ENCODE data around the gene SLC2A1.

The SLC2A1 gene

DNA sequence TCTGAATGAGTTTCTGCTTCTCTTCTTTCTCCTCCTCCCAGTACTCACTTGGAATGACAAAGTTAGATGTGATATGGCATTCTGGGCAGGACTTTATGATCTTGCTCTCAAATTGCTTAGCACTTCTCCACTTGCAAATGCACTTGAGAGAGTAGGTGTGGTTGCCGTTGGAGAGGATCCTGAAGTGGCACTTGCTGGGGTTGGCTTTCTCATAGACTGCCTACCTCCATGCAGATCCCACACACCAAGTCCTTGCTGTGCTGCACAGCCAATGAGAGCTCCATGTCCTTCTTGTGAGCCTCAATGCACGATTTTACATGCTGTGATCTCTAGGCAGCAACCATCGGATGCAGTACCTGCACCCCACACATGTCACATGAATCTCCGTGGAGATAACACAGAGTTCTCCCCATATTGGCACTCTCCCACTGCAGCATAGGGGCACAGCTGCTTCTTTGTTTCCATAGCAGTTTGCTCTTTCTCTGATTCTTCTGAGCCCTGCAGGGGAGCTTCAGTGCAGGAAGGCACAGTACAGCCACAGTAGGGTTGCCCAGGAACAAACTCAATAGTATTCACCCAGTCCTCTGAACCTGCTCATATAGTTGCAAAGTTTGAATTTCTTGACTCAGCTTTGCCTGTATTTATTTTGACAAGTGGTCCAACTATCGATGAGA is 67.1 kb downstream of the SLC2A1 start:
- no peak for DNase-seq (ENCODE audit: low read depth)

DNA sequence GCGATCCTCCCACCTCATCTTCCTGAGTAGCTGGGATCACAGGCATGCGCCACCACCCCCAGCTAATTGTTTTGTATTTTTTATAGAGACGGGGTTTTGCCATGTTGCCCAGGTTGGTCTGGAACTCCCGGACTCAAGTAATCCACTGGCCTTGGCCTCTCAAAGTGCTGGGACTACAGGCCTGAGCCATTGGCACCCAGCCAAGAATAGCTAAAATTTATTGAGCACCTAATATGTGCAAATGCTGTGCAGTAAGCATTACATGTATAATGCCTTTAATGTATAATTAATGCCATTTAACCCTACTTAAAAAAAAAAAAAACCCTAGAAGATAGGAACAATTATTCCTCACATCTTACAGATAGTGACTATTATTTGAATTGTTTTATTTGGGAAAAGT is 69.4 kb downstream of the SLC2A1 start:
- no peak for DNase-seq (ENCODE audit: low read depth)

DNA sequence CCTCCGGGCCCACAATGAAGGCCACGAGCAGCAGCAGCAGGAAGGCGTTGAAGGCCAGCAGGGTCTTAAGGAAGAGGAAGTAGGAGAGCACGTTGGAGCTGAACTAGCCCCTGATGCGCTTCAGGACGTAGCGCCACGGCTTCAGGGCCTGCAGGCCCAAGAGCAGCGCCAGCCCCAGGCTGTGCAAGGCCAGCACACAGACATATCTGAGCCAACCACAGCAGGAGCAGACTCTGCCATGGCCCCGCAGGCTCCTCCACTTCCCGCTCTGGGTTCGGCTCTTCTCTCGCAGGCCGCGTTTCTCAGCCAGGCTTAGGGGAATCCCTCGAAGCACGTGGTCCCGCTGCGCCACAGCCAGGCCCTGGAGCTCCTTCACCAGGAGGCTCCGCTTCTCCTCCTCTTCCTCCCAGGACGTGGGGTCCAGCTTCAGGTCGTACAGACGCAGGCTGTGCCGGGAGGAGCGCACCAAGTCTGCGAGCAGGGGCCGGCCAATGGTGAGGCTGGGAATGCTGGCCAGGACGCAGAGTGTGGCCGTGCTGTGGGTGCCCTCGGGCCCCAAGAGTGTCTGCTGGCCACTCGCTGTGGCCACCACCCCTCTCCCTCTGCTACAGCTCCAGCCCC is 70.5 kb downstream of the SLC2A1 start:
- no peak for DNase-seq (ENCODE audit: low read depth)

DNA sequence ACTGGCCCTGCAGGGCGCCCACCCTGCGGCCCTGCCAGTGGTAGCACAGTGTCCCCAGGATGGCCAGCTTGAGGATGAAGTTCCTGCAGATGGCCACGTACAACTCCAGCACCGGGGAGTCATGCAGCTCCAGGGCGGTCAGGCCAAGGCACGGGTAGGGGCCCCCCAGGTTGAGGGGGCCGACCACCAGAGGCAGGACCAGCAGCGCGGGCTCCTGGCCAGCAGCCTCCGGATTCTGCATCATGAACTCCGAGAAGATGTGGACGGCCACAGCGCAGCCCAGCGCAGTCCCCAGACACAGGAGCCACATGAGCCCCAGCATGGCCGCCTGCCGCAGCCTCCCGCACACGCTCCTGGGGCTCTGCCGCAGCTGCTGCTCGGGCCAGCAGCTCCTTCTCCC is 71.3 kb downstream of the SLC2A1 start:
- DNase-seq (ENCODE audit: low read depth) = no peak

DNA sequence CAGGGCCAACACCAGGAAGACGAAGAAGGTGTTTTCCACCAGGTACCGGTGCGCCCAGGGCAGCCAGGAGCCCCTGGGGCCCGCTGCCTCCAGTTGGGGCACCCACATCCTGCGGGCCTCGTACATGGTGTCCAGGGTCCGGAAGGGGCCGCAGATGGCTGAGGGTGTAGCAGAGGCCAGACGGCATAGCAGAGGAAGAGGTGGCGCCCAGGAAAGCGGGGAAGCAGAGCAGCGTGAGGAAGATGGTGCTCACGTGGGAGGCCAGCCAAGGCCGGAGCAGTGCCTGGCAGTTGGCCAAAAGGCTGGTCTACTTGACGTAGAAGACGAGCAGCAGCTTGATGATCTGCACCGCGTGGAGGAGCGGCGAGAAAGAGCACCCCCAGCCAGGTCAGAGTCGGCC is 71.9 kb downstream of the SLC2A1 start:
- DNase-seq (ENCODE audit: low read depth) = no peak

DNA sequence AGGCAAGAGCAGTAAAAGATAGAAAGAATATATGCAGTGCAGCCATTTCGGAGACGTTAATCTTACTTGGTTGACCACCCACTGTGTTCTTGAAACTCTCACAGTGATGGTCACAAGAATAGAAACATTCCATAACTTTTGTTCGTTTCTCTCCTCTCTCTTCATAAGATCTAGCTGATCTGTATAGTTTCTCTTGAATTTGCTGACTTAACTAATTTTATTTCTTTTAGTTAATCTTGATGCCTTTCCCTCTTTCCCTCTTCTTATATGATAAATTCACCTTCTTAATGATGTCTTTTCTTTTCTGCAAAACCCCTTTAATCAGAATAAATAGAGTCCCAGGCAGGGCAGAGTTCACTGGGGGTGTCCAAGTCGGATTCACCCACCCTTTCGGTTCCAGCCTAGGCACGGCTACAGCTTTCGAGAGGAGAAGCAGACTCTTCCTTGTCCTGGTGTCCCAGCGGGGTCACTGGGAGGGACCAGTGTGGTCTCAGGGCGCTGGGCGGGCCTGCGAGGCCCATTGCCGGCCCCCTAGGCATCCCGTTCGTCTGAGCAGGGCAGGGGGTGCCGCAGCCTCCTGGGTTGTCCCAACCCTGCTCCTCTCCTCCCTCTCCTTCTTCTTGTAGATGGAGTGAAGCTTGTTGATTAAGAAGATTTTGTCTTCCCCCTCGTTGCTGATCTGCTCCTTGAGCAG is 72.5 kb downstream of the SLC2A1 start:
- DNase-seq (ENCODE audit: low read depth) = no peak

DNA sequence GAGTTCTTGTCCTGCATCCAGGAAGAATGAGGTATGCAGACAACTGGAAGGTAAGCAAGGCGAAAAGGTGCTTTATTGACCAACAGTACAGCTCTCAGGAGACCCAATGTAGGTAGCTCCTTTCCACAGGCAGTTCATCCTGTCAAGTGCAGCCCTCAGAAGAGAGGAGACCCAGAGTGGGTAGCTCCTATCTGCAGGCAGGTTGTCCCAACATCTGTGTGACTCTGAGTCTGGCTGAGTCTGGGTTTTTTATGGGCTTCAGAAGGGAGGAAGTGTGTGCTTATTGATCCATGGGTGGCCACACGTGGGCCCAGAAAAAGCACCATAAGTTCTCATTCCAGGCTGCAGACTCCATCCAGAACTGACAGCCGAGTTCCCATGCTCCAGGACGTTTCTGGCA is 78.3 kb downstream of the SLC2A1 start:
- DNase-seq (ENCODE audit: low read depth) = no peak

DNA sequence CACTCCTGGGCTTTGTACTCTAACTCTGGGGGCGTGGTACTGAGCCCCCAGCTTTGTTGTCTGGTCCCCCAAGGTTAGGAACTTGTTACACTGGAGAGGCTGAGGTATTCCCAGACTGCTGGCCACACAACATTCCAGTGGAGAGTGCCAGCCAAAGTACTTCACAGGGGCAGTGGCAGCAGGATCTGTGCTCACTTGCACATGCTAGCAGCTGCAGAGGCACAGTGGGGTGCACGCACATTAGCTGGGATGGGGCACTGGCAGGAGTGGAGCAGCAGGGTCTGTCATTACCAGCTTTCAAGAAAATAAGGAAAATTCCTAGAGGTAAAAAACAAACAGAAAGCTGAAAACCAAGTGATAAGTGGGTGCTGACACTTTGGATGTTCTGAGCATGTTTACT is 81.3 kb downstream of the SLC2A1 start:
- DNase-seq (ENCODE audit: low read depth) = no peak

DNA sequence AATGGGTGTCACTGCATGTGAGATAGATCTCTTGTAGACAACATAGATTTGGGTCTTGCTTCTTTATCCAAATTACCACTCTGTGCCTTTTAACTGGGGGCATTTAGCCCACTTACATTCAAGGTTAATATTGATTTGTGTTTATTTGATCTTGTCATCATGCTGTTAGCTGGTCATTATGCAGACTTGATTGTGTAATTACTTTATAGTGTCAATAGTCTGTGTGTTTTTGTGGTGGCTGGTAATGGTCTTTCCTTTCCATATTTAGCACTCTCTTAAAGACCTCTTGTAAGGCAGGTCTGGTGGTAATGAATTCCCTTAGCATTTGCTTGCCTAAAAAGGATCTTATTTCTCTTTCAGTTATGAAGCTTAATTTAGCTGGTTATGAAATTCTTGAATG is 82.7 kb downstream of the SLC2A1 start:
- no peak for DNase-seq (ENCODE audit: low read depth)

Measured in activated T-cell treated with anti-CD3 and anti-CD28 coated beads for 24 hours (primary cell).